ENCODE results near the gene SNAPC4.
A peak's percentile ranks its signal among the peaks of the same experiment; 100 is the strongest.

The SNAPC4 gene

GRCh38 chr9:136367296-136368145 is 32.4 kb downstream of the SNAPC4 start:
- DNase-seq, result no peak

GRCh38 chr9:136366826-136367225 is 33.1 kb downstream of the SNAPC4 start:
- DNase-seq, result no peak

GRCh38 chr9:136365775-136366222 is 34.2 kb downstream of the SNAPC4 start:
- DNase-seq, result no peak

GRCh38 chr9:136364942-136365774 is 34.8 kb downstream of the SNAPC4 start:
- DNase-seq, result no peak

- DNase-seq, result no peak
Measured at GRCh38 chr9:136363949-136364748, 35.8 kb downstream of the SNAPC4 start.

- peak; percentile 96 for DNase-seq
Measured at GRCh38 chr9:136363106-136363948, 36.6 kb downstream of the SNAPC4 start, which contains the start of gene DNLZ. TSS of gene DNLZ (minus strand) at chr9:136363744. CDS start at chr9:136363714, 30 bp downstream.

GRCh38 chr9:136362450-136362784 is 37.6 kb downstream of the SNAPC4 start:
- DNase-seq, result no peak

- no peak for DNase-seq
Measured at GRCh38 chr9:136361754-136362449, 38.1 kb downstream of the SNAPC4 start.

- no peak for DNase-seq
Measured at GRCh38 chr9:136361047-136361753, 38.8 kb downstream of the SNAPC4 start.

- DNase-seq, result no peak
Measured at GRCh38 chr9:136359774-136360718, 39.9 kb downstream of the SNAPC4 start.

- no peak for DNase-seq
Measured at GRCh38 chr9:136358888-136359287, 41.1 kb downstream of the SNAPC4 start.

- no peak for DNase-seq
Measured at GRCh38 chr9:136358016-136358415, 42.0 kb downstream of the SNAPC4 start.

GRCh38 chr9:136357202-136357725 is 42.7 kb downstream of the SNAPC4 start:
- DNase-seq, result no peak

GRCh38 chr9:136355616-136356557 is 44.1 kb downstream of the SNAPC4 start:
- no peak for DNase-seq

- no peak for DNase-seq
Measured at GRCh38 chr9:136354592-136355085, 45.3 kb downstream of the SNAPC4 start.

GRCh38 chr9:136353757-136354488 is 46.0 kb downstream of the SNAPC4 start:
- no peak for DNase-seq

- DNase-seq, result no peak
Measured at GRCh38 chr9:136353088-136353487, 46.9 kb downstream of the SNAPC4 start.
